Airway epithelial cell (primary cell): ENCODE measurements around the gene CD38. TPM values are rescaled to one million over a fixed set of nuclear protein-coding genes. Genes with fewer than 3 reads are reported as not detected.

Source experiments
- total RNA-seq: library from RNA; depleted of rRNA; stranded (reverse); fragments of >200 nt; gene quantifications from 2 replicates; pipeline ENCODE4 v1.2.3, GENCODE V29; 2015

The CD38 gene
- 0.07 TPM in 1 of 2 replicates, not detected in the other for total RNA-seq

GRCh38 chr4:15778289-15779241 lies at the start of gene CD38:
Gene CD38 (plus strand): TSS chr4:15778328. CDS start chr4:15778415, 87 bp downstream.

Other genes starting within 250 kb of the CD38 start
- gene FBXL5, start 123.0 kb upstream of the CD38 start, total RNA-seq = 45.7 and 65.3 TPM in 2 replicates
- gene FAM200B, start 96.5 kb upstream of the CD38 start, total RNA-seq = 18.8 and 37.8 TPM in 2 replicates
- 1.6 and 4.3 TPM in 2 replicates for gene BST1, start 75.3 kb upstream of the CD38 start, total RNA-seq
- gene FGFBP1, start 160.4 kb downstream of the CD38 start, total RNA-seq = 1,063 and 1,082 TPM in 2 replicates
- not detected in 2 replicates for gene FGFBP2, start 184.8 kb downstream of the CD38 start, total RNA-seq